Prostate gland (tissue), 1 donor: ENCODE results near the gene HOXB6.

Experiments
- POLR2A ChIP-seq: fragments of 450-650 bp; IDR thresholded peaks from one replicate; pipeline ENCODE4 v1.6.1; 2016; ENCODE audit warnings: antibody characterized with exemption, mild to moderate bottlenecking
- POLR2AphosphoS5 ChIP-seq: sonication (generic); formaldehyde crosslinking; IDR thresholded peaks from one replicate; pipeline ENCODE4 v1.6.1; 2017; ENCODE audit warnings: antibody characterized with exemption

DNA sequence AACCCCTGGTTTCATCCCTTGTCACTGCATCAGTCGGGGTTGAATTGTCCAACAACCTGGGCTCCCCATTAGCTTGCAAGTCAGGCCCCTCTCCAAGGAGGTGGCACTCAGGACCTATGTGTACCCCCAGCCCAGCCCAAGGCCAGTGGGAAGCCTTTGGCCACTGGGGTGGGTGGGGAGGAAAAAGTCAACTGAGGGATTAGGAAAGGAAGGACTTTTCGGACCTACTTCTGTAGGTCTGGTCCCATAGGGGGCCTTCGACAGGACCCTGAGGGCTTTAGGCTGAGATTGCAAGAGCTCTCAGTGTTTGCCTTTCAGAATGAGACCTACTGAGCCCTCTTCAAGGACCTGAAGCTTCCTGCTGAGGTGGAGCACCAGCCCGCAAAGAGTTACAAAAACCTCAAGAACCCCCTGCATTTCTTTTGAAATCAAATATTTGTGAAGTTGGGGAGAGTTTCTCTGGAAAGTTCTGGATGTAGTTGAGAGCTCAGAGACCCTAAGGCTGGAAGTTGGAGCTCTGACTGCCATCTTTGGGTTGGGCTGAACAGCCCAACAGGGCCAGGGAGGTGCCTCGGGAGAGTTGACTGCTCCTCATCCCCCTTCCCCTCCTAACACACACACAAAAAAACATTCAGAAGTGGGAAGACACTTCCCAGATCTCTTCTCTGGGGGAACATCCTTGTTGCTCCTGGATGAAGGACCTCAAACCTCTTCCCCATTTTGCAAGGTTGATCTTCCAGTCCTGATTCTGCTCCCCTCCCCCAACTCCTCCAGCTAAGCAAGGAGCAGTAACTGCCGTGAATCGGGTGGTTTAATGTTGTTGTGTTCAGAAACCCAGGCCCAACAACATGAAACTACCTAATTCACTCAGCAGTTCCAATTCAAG lies 27.1 kb upstream of the HOXB6 start:
- TF ChIP-seq POLR2A: no peak
- no peak for TF ChIP-seq POLR2AphosphoS5
